CD4-positive, alpha-beta T cell treated with Interleukin-15 for 4 hours (primary cell): ENCODE results near the gene NSD2.
"Not testable (repeated sequence)": the region's sequence is repeated elsewhere in the genome, so short reads cannot be mapped to it uniquely, and the experiment has no call there.

Source experiments
- DNase-seq: peaks from one replicate; pipeline ENCODE4 v3.0.0-alpha.2; 2020; ENCODE audit warnings: low spot score

NSD2 gene

DNA sequence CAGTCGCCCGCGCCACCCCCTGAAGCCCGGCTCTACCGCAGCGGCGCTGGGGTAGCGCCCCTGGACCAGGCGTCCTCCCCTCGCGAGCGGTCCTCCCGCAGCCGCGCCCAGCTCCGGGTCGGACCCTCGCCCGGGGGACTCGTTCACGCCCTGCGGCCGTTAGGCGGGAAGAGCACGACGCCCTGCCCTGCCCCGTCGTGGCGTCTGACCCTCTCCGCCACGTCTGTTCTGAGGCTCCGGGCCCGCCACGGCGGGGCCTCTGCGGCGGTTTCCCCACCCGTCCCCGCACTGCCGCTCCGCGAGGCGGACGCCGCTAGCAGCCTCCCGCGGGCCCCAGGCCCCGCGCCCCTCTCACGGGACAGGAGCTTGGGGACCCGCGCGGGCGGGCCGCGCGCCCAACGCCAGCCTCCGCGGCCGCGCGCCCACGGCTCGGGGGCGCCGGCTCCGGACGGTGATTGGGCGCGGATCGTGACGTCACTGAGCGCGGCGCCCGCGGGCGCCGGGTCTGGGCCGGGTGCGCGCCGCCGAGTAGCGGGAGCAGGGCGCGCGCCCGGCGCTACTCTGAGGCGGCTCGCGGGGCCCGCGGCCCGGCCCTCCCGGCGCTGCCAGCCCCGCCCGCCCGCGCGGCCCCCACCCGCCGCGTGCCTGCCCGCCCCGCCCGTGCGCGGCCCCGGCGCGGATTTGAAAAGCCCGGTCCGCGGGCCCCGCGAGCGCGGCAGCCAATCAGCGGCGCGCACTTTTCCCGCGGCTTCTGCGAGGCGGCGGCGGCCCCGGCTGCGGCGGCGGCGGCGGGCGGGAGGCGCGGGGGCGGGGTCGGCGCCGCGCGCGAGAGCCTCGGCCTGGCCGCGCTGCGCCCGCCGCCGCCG, at the start of gene NSD2:
Gene NSD2, plus strand, starts transcription at position 816 of the 866 bp plus-strand sequence. CDS start 29,262 bp downstream, outside the sequence.
- peak; percentile 89 for DNase-seq

- no peak for DNase-seq
Observed at GRCh38 chr4:1821679-1822567, 49.3 kb upstream of the NSD2 start.

- no peak for DNase-seq
Observed at GRCh38 chr4:1822568-1823544, 48.3 kb upstream of the NSD2 start.

GRCh38 chr4:1823545-1823932, 47.7 kb upstream of the NSD2 start:
- DNase-seq: no peak

GRCh38 chr4:1824746-1825145, 46.4 kb upstream of the NSD2 start:
- DNase-seq: no peak

- no peak for DNase-seq
Observed at GRCh38 chr4:1825326-1825725, 45.9 kb upstream of the NSD2 start.

- no peak for DNase-seq
Observed at GRCh38 chr4:1826531-1827350, 44.5 kb upstream of the NSD2 start.

- DNase-seq: no peak
Observed at GRCh38 chr4:1830234-1830633, 41.0 kb upstream of the NSD2 start.

DNA sequence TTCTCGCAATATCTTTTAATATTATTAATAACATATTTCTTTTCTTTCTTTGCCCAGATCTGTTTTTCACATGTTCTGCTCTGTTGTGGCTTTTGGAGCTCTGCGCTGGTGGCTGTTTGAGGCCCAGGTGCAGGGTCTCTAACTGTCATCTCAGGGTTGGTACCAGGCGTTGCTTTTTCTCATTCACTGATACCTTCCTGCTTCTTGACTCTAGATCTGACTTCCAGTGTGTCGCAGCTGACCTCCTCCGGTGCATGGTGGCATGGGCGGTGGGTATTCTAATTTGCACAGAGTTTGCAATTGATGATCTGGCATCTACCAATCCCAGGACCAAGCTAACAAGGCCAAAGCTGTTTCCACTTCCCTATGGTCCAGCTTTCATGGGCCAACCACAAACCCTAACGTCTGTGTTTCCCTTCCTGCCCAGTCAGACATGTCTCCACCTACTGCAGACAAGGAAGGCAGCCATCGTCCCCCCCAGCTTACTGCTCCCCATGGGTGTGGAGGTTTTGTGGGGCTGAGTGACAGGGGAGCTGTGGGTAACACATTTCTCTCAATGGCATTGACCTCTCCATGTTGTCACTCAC, 40.5 kb upstream of the NSD2 start:
- DNase-seq: no peak

DNA sequence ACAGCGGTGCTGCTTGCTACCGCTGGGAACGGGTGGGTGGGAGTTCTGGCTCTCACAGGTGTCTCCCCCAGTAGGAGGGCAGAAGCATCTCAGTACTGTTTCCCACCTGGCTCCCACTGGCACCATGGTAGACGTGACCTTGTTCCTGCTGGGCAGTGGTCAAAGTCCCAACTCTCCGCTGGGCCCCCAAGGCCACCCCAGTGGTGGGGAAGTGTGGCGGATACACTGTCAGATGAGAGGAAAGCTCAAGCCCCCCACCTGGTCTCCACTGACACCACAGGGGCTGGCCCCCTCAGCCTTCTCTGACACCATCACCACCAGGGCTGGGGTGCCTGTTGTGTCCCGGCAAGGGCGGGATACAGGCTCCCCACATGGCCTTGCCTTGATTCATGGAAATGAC, 39.9 kb upstream of the NSD2 start:
- DNase-seq: no peak

GRCh38 chr4:1832690-1833089, 38.5 kb upstream of the NSD2 start:
- no peak for DNase-seq

DNA sequence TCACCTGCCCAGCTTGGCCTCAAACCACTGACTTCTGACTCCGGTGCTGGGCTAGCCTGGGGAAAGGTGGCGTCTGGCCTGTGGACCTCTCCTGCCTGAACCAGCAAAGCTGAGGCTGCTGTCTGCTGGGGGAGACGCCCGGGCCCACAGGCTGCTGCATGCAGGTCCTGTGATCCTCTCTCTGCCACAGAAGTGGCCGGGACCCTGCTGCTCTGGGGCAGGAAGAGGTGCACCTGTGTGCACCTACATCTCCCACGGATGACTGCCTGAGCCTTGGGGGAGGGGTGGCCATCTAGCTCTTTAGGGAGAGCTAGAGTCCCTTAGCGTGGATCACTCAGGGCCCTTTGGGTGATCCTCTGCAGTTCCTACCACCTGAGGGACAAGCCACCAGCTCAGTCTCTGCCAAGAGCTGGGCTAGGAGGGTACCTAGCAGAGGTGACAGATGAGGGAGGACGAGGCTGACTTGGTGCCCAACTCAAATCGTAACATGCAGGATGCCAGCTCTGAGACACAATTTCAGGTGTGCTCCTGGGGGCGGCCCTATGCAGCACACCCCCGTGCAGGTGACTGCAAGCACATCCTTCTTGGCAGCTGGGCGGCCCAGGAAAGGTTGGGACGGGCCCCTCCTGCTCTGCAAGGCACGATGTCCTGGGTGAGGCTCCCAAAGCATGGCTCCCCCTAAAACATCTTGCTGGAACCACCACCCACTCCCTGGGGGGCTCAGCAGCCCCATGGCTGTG, 37.7 kb upstream of the NSD2 start:
- DNase-seq: no peak

- no peak for DNase-seq
Observed at GRCh38 chr4:1834047-1834775, 37.0 kb upstream of the NSD2 start.

- not testable (repeated sequence) for DNase-seq
Observed at GRCh38 chr4:1835836-1836235, 35.4 kb upstream of the NSD2 start.

- DNase-seq: no peak
Observed at GRCh38 chr4:1836650-1837049, 34.5 kb upstream of the NSD2 start.

DNA sequence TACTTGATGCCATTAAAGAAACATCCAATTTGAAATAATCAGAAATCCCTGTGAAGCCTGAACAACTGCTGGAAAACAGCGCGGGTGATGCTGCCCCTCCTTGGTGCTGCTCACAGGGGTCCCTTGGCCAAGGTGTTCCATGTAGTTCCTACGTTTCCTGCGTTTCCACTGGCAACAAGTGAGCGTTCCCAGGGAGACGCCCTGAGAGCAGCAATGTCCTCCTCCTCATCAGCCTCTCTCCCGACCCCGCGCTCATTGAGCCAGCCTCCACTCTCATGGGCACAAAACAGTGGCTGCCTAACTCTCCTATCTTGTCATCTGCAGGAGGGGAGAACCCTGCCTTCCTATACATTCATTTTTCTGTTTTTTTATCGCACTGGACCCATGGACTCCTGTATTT, 34.1 kb upstream of the NSD2 start:
- DNase-seq: no peak

- DNase-seq: no peak
Observed at GRCh38 chr4:1839282-1839681, 31.9 kb upstream of the NSD2 start.

DNA sequence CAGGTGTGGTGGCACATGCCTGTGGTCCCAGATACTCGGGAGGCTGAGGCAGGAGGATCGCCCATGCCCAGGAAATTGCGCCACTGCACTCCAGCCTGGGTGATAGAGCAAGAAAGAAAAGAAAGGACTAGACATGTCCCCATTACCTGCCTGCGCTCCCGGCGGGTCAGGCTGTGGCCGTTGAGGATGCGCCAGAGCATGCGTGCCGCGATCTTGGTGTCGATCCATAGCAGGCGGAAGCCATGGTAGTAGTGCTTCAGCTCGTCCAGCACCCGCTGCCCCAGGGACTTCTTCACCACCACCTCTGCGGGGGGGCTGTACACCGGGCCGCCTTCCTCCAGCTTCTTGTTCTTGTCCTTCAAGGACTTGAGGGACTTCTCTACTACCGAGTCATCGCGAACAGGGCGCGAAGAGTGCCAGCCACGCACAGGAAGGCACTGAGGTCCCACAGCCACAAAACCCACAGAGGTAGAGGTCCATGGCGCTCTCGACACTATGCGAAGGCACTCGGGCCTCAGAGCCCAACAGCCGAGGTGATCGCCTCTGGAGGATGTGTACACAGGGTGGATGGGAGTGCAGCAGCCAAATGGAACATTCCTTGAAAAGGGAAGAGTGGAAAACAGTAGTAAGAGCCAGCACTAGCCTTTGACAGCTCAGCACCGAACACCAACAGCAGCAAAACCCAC, 29.8 kb upstream of the NSD2 start:
- no peak for DNase-seq

- DNase-seq: no peak
Observed at GRCh38 chr4:1841887-1842210, 29.3 kb upstream of the NSD2 start.
